Activated CD8-positive, alpha-beta T cell treated with anti-CD3 and anti-CD28 coated beads for 36 hours (primary cell): ENCODE measurements around the gene ZNF407. TPM values are rescaled to one million over a fixed set of nuclear protein-coding genes. Genes with fewer than 3 reads are reported as not detected.

Source experiments
- ATAC-seq: fragments of 200-7000 bp; cut with Tn5 transposase; one replicate; pipeline ENCODE4 v1.10.0; 2021; ENCODE audit warnings: mild to moderate bottlenecking, moderate library complexity
- CTCF ChIA-PET: fragments of 350-600 bp; sonication (Branson Sonifier 250); formaldehyde crosslinking; loops from one replicate; lab custom pipeline; 2021; ENCODE audit warnings: antibody characterized with exemption; lab: Charles Lee
- POLR2A ChIA-PET: fragments of 350-600 bp; sonication (Branson Sonifier 250); formaldehyde crosslinking; loops from one replicate; lab custom pipeline; 2021; ENCODE audit warnings: antibody characterized with exemption; lab: Charles Lee
- DNase-seq: peaks from one replicate; pipeline ENCODE4 v3.0.0-alpha.2; 2020
- H3K27ac Mint-ChIP-seq: one replicate; pipeline ENCODE4 v1.8.0; 2021; ENCODE audit warnings: mild to moderate bottlenecking, mixed read lengths
- H3K27me3 Mint-ChIP-seq: one replicate; pipeline ENCODE4 v1.8.0; 2021; ENCODE audit warnings: mixed read lengths
- H3K36me3 Mint-ChIP-seq: one replicate; pipeline ENCODE4 v1.8.0; 2021; ENCODE audit warnings: low read depth, mixed read lengths
- H3K4me1 Mint-ChIP-seq: one replicate; pipeline ENCODE4 v1.8.0; 2021; ENCODE audit warnings: low read depth, mixed read lengths
- H3K4me3 Mint-ChIP-seq: one replicate; pipeline ENCODE4 v1.8.0; 2021; ENCODE audit warnings: mild to moderate bottlenecking, moderate library complexity, mixed read lengths
- H3K9me3 Mint-ChIP-seq: one replicate; pipeline ENCODE4 v1.8.0; 2021; ENCODE audit warnings: mixed read lengths
- CTCF ChIP-seq: fragments of 200-600 bp; IDR thresholded peaks from one replicate; pipeline ENCODE4 v1.8.0; 2022; ENCODE audit warnings: antibody characterized with exemption, mild to moderate bottlenecking
- intact Hi-C: fragments of 100-400 bp; cut with micrococcal nuclease; formaldehyde crosslinking; loops from one replicate; pipeline ENCODE4 v1.10.0; 2022
- total RNA-seq, 2 experiments: library from RNA; stranded (reverse); gene quantifications; one replicate each; pipeline ENCODE4 v1.2.3, GENCODE V29; 2021

Gene ZNF407
- total RNA-seq, 2 experiments from 2014 or later = 9.9 to 10.8 TPM

- H3K4me3 Mint-ChIP-seq = no peak overlapping the region
- TF ChIP-seq CTCF = no peak
- H3K4me1 Mint-ChIP-seq = no peaks in the 10 kb centered on the region
- no peak overlapping the region for H3K27ac Mint-ChIP-seq
- H3K27me3 Mint-ChIP-seq = peaks cover 25% of the 10 kb centered on the region
- intact Hi-C loops = no loop called here
- no peaks in the 10 kb centered on the region for H3K36me3 Mint-ChIP-seq
- H3K9me3 Mint-ChIP-seq = no peaks in the 10 kb centered on the region
- DNase-seq (no peak), ATAC-seq (no peak)
- ChIA-PET CTCF (no interaction called here), POLR2A (no interaction called here)
These were observed 15.0 kb upstream of the ZNF407 start for GRCh38 chr18:74582642-74583041.

- ChIA-PET POLR2A (no interaction called here), CTCF (no interaction called here)
- Mint-ChIP-seq H3K27me3 (peaks cover 8% of the 10 kb centered on the region), H3K36me3 (no peaks in the 10 kb centered on the region), H3K9me3 (no peaks in the 10 kb centered on the region), H3K27ac (no peak overlapping the region), H3K4me3 (no peak overlapping the region), H3K4me1 (peaks cover 14% of the 10 kb centered on the region)
- DNase-seq = no peak
- no peak for ATAC-seq
- no peak for TF ChIP-seq CTCF
- intact Hi-C loops = no loop called here
These were observed 10.2 kb upstream of the ZNF407 start for GRCh38 chr18:74587441-74587840.

GRCh38 chr18:74589021-74589420 is 8.6 kb upstream of the ZNF407 start:
- DNase-seq = no peak
- peaks cover 21% of the 10 kb centered on the region for H3K4me1 Mint-ChIP-seq
- H3K27me3 Mint-ChIP-seq = peaks cover 6% of the 10 kb centered on the region
- no peak overlapping the region for H3K27ac Mint-ChIP-seq
- peaks cover 7% of the 10 kb centered on the region for H3K9me3 Mint-ChIP-seq
- ChIA-PET CTCF (no interaction called here), POLR2A (no interaction called here)
- peaks cover 15% of the 10 kb centered on the region for H3K36me3 Mint-ChIP-seq
- ATAC-seq = no peak
- no peak for TF ChIP-seq CTCF
- H3K4me3 Mint-ChIP-seq = no peak overlapping the region
- intact Hi-C loops = no loop called here

- Mint-ChIP-seq H3K36me3 (peaks cover 21% of the 10 kb centered on the region), H3K27ac (no peak overlapping the region), H3K9me3 (peaks cover 9% of the 10 kb centered on the region), H3K4me3 (no peak overlapping the region), H3K27me3 (peaks cover 6% of the 10 kb centered on the region), H3K4me1 (peaks cover 23% of the 10 kb centered on the region)
- no peak for TF ChIP-seq CTCF
- intact Hi-C loops = loop anchor here (10.0 kb wide), 1 partner anchor 95 kb away; the partner anchor contains the start of gene CNDP2
- CTCF ChIA-PET = no interaction called here
- DNase-seq (no peak), ATAC-seq (no peak)
- POLR2A ChIA-PET = no interaction called here
These were observed 7.9 kb upstream of the ZNF407 start for GRCh38 chr18:74589811-74590210.

GRCh38 chr18:74590671-74591070 is 7.0 kb upstream of the ZNF407 start:
- ATAC-seq = peak; percentile 39
- intact Hi-C loops = loop anchor here (10.0 kb wide), 1 partner anchor 96 kb away; the partner anchor contains the start of gene CNDP2

More at GRCh38 chr18:74590671-74591070, 7.0 kb upstream of the ZNF407 start:
- peaks cover 32% of the 10 kb centered on the region for H3K4me1 Mint-ChIP-seq
- CTCF ChIA-PET = interaction anchor here (1.0 kb wide), 1 partner anchor 39 kb away, joined by 4 read pairs; no protein-coding TSS in a partner anchor
- no peak overlapping the region for H3K4me3 Mint-ChIP-seq
- H3K9me3 Mint-ChIP-seq = peaks cover 14% of the 10 kb centered on the region
- TF ChIP-seq CTCF = no peak
- no peak for DNase-seq
- peaks cover 29% of the 10 kb centered on the region for H3K36me3 Mint-ChIP-seq
- H3K27ac Mint-ChIP-seq = peak overlapping the region; percentile 56
- peaks cover 6% of the 10 kb centered on the region for H3K27me3 Mint-ChIP-seq
- POLR2A ChIA-PET = interaction anchor here (0.7 kb wide), 1 partner anchor 129 kb away, joined by 3 read pairs; no protein-coding TSS in a partner anchor
